Measurements from ENCODE around the gene SNCA.

Gene SNCA

GRCh38 chr4:89836897-89837384, at the start of gene SNCA:
SNCA (minus strand) TSS chr4:89837161; CDS start chr4:89835667, 1,494 bp downstream.
- peak; percentile 0 for DNase-seq

- no peak for DNase-seq
Measured at GRCh38 chr4:89879215-89879614, 42.3 kb upstream of the SNCA start.

DNA sequence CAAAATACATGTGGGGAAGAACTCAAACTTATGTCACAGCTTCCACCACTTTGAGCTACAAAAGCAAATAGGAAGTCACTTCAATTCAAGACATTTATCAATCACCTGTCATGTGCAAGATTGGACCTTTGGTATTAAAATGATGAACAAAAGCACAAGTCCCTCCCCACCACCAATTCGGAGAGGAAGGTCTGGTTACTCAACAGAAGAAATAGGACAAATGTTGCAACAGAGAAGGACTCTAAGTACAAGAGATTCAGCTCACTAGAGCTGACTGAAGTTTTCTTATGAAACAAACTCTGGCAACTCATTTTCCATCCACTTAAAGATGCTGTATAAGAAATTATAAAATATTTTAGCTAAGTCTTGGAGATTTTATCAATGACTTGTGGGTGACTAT, 41.6 kb upstream of the SNCA start:
- no peak for DNase-seq

GRCh38 chr4:89876548-89876947, 39.6 kb upstream of the SNCA start:
- DNase-seq: no peak

DNA sequence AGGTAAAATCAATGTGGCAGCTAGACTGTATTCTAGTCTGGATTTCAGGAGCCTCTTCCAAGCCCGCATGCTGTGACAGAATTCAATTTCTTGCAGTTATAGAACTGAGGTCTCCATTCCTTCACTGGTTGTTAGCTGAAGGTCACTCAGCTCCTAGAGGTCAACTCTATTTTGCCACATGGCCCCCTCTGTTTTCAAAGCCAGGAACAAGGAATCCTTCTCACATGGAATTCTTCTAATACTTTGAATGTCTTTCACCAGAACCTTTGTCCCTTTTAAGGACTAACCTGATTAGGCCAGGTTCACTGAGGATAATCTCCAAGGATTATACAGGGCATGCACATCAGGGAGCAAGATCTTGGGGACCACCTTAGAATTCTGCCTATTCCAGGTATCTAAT, 34.2 kb upstream of the SNCA start:
- DNase-seq: no peak

- no peak for DNase-seq
Measured at GRCh38 chr4:89868999-89869589, 32.1 kb upstream of the SNCA start.

DNA sequence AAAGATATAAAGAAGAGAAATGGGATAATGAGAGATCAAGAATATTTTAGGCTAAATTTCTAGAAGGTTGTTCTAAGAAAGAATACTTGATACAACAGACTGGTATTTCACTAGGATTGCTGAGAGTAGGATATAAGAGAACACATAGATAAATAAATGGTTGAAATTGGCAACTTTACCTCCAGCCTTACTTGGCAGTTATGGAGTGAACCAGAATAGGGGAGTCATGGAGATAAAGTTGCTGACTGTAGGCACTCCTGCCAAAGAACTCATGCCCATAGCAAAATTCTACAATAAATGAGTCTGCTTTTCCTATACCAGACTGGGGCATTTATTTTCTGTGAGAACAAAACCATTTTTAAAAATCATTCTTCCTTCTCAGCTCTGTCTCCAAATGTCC, 31.3 kb upstream of the SNCA start:
- DNase-seq: no peak

GRCh38 chr4:89863533-89863932, 26.6 kb upstream of the SNCA start:
- DNase-seq: no peak

DNA sequence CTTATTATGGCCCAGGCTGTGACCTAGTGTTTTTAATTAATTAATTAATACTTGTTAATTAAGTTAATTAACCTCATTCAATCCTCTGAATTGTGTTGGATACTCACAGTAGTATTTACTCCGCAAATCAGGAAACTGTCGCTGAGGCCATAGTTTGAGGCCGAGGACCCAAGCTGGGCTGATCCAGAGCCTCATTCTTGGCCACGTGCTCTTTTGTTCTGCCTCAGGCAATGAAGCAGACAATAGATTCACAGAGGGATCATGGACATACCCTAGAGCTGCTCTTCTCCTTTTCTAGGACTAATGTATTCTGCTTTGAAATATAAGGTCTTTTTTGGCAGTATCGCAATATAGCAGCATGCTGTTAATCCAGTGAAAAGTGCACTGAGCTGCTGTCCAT, 24.0 kb upstream of the SNCA start:
- no peak for DNase-seq

GRCh38 chr4:89855236-89855635, 18.3 kb upstream of the SNCA start:
- DNase-seq: no peak

- DNase-seq: no peak
Measured at GRCh38 chr4:89847571-89848325, 10.8 kb upstream of the SNCA start.

GRCh38 chr4:89839558-89839957, 2.6 kb upstream of the SNCA start:
- DNase-seq: no peak

- no peak for DNase-seq
Measured at GRCh38 chr4:89837993-89838390, 1.0 kb upstream of the SNCA start.

- DNase-seq: no peak
Measured at GRCh38 chr4:89837385-89837992, 528 bp upstream of the SNCA start.

GRCh38 chr4:89836031-89836745, 773 bp downstream of the SNCA start:
- no peak for DNase-seq

DNA sequence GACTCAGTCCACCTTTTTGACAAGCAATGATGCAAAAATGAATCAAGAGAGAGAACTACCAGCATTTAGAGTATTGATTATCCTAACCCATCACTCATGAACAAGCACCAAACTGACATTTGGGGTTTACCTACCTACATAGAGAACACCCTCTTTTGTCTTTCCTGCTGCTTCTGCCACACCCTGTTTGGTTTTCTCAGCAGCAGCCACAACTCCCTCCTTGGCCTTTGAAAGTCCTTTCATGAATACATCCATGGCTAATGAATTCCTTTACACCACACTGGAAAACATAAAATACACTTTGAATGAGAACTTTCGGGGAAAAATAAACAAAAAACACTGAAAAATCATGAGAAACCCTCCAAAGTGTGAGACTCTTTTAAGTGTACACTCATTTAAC, 1.5 kb downstream of the SNCA start:
- no peak for DNase-seq

DNA sequence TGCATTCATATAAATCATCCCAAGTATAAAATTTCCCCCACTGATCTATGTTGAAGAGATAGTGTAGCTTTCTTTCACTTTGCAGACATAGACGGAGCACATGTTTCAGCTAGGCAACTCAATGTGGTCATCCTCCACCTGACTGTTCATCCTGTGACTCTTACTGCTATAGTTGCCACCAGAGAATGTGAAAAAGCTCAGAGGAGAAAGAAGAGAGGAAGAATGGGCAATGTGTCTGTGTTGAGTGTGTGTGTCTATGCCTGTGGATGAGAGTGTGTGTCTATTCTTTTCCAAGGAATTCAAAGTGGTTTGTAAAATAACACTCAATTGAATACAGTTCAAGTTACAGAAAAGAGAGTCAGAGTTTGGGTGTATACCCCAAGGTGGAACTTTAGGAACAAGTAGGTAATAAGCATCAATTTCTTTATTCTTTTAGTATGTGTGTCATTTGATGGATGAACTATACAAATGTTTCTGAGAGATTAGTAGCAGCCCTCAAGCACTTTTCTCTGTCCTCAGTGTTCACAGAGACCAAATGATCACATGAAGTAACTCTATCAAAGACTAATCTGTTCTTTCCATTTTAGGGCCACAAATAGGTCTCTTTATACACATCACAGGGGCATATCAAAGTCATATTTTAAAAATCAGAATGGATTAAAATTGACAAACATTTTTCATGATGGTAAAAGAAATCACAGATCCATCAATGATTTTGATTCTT, 2.3 kb downstream of the SNCA start:
- DNase-seq: no peak

- no peak for DNase-seq
Measured at GRCh38 chr4:89829470-89830138, 7.4 kb downstream of the SNCA start.

GRCh38 chr4:89823416-89823815, 13.5 kb downstream of the SNCA start:
- no peak for DNase-seq

GRCh38 chr4:89821612-89822011, 15.3 kb downstream of the SNCA start:
- DNase-seq: no peak

DNA sequence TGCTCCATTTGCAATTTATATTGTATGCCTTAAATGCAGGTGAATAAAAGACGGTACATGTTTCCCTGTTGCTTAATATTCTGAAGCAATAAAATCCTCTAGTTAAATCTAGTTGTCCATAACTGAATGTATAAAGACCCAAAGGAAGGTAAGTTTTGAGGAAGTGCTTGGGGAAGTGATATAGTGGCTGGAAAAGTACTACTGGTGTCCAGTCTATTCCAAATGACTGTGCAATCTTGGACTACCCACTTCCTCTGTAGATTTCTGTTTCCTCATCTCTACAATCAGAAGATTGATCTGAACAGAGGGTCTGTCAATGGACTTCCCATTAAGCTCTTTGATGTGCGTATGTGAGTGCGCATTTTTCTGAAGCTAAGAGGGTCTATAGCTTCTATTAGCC, 17.0 kb downstream of the SNCA start:
- DNase-seq: no peak

GRCh38 chr4:89814362-89814761, 22.6 kb downstream of the SNCA start:
- DNase-seq: no peak
